Liver (tissue), 9 donors: ENCODE data around the gene SLFN12L. TPM values are rescaled to one million over a fixed set of nuclear protein-coding genes. Genes with fewer than 3 reads are reported as not detected.

Experiments
- DNase-seq: peaks from one replicate; pipeline ENCODE4 v3.0.0-alpha.2; 2017; ENCODE audit warnings: low spot score
- H3K27ac ChIP-seq, 2 donors: one replicate each; pipeline ENCODE4 v1.7.0; 2013; ENCODE audit warnings: inconsistent platforms in 2 of 2, low read length in 2 of 2, control low read depth in 1 of 2, low read depth in 1 of 2, mild to moderate bottlenecking in 1 of 2
- H3K27me3 ChIP-seq, 4 donors: one replicate each; pipeline versions ENCODE4 v1.6.1 to v1.7.0; 2013; ENCODE audit warnings: low read length in 3 of 4, inconsistent platforms in 1 of 4, mild to moderate bottlenecking in 1 of 4, moderate library complexity in 1 of 4; ENCODE audit not compliant: control insufficient read depth in 4 of 4, insufficient read depth in 4 of 4
- H3K36me3 ChIP-seq, 4 donors: one replicate each; pipeline versions ENCODE4 v1.6.1 to v1.7.0; 2013; ENCODE audit warnings: low read length in 3 of 4, mild to moderate bottlenecking in 3 of 4, low read depth in 1 of 4, moderate library complexity in 1 of 4; ENCODE audit not compliant: control insufficient read depth in 4 of 4, insufficient read depth in 3 of 4
- H3K4me1 ChIP-seq, 4 donors: one replicate each; pipeline versions ENCODE4 v1.6.1 to v1.7.0; 2013; ENCODE audit warnings: low read length in 3 of 4, mild to moderate bottlenecking in 3 of 4, moderate library complexity in 1 of 4; ENCODE audit not compliant: control insufficient read depth in 4 of 4, insufficient read depth in 4 of 4
- H3K4me3 ChIP-seq, 3 donors: one replicate each; pipeline versions ENCODE4 v1.6.1 to v1.7.0; 2013; ENCODE audit warnings: low read length in 3 of 3, control low read depth in 1 of 3, low read depth in 1 of 3, mild to moderate bottlenecking in 1 of 3
- H3K9ac ChIP-seq, 2 donors: one replicate each; pipeline ENCODE4 v1.7.0; 2013; ENCODE audit warnings: low read length in 2 of 2, mild to moderate bottlenecking in 2 of 2, moderate library complexity in 2 of 2, control low read depth in 1 of 2, low read depth in 1 of 2
- H3K9me3 ChIP-seq, 4 donors: one replicate each; pipeline versions ENCODE4 v1.6.1 to v1.7.0; 2013; ENCODE audit warnings: low read length in 3 of 4; ENCODE audit not compliant: control insufficient read depth in 4 of 4
- ATF3 ChIP-seq: IDR thresholded peaks from 2 replicates; pipeline ENCODE4 v1.6.1; 2016; ENCODE audit warnings: antibody characterized with exemption
- CTCF ChIP-seq: fragments of 150-350 bp; IDR thresholded peaks from 2 replicates; pipeline ENCODE4 v1.5.1; 2017; ENCODE audit warnings: improper control_type of control experiment, low read depth, low read length; ENCODE audit not compliant: missing input control
- EGR1 ChIP-seq, 2 donors: IDR thresholded peaks; 2 replicates each; pipeline ENCODE4 v1.6.1; 2016 to 2018; ENCODE audit warnings: antibody characterized with exemption in 2 of 2, low read depth in 2 of 2
- FOXA1 ChIP-seq: IDR thresholded peaks from 2 replicates; pipeline ENCODE4 v1.6.1; 2016; ENCODE audit warnings: antibody characterized with exemption
- FOXA2 ChIP-seq: IDR thresholded peaks from 2 replicates; pipeline ENCODE4 v1.6.1; 2016; ENCODE audit warnings: antibody characterized with exemption
- GABPA ChIP-seq, 2 donors: IDR thresholded peaks in 1 of 2; conservative IDR thresholded peaks in 1 of 2; 2 replicates each; pipeline ENCODE4 v1.6.1; 2016; ENCODE audit warnings: antibody characterized with exemption in 2 of 2, mild to moderate bottlenecking in 1 of 2, moderate library complexity in 1 of 2
- HNF4A ChIP-seq, 2 donors: conservative IDR thresholded peaks; 2 replicates each; pipeline ENCODE4 v1.6.1; 2016; ENCODE audit warnings: antibody characterized with exemption in 2 of 2, mild to moderate bottlenecking in 2 of 2
- HNF4G ChIP-seq: IDR thresholded peaks from 2 replicates; pipeline ENCODE4 v1.6.1; 2016; ENCODE audit warnings: antibody characterized with exemption
- JUND ChIP-seq, 2 donors: IDR thresholded peaks; 2 replicates each; pipeline ENCODE4 v1.6.1; 2016; ENCODE audit warnings: antibody characterized with exemption in 2 of 2
- MAX ChIP-seq: IDR thresholded peaks from 2 replicates; pipeline ENCODE4 v1.6.1; 2016; ENCODE audit warnings: antibody characterized with exemption
- NR2F2 ChIP-seq: IDR thresholded peaks from 2 replicates; pipeline ENCODE4 v1.6.1; 2016; ENCODE audit warnings: antibody characterized with exemption
- RAD21 ChIP-seq, 2 donors: IDR thresholded peaks; 2 replicates each; pipeline ENCODE4 v1.6.1; 2016; ENCODE audit warnings: antibody characterized with exemption in 2 of 2, mild to moderate bottlenecking in 2 of 2
- REST ChIP-seq: IDR thresholded peaks from 2 replicates; pipeline ENCODE4 v1.6.1; 2016; ENCODE audit warnings: antibody characterized with exemption, mild to moderate bottlenecking
- RXRA ChIP-seq, 2 donors: IDR thresholded peaks; 2 replicates each; pipeline ENCODE4 v1.6.1; 2017 to 2018; ENCODE audit warnings: antibody characterized with exemption in 2 of 2, mild to moderate bottlenecking in 1 of 2
- SP1 ChIP-seq: IDR thresholded peaks from 2 replicates; pipeline ENCODE4 v1.6.1; 2018; ENCODE audit warnings: antibody characterized with exemption, mild to moderate bottlenecking
- TAF1 ChIP-seq: conservative IDR thresholded peaks from 2 replicates; pipeline ENCODE4 v1.6.1; 2016; ENCODE audit warnings: antibody characterized with exemption, mild to moderate bottlenecking
- YY1 ChIP-seq: IDR thresholded peaks from 2 replicates; pipeline ENCODE4 v1.6.1; 2016; ENCODE audit warnings: antibody characterized with exemption, mild to moderate bottlenecking
- WGBS: extraction: QIAGEN DNeasy Blood & Tissue Kit; methylation state at CpG from one replicate; pipeline ENCODE4 v1.1.7; 2013; 5-methylcytosine and 5-hydroxymethylcytosine counted together
- polyA plus RNA-seq, 2 donors: library from polyadenylated mRNA; stranded (reverse) in 1 of 2; unstranded in 1 of 2; fragments of 200-250 nt in 1 of 2; fragments of >200 nt in 1 of 2; fragmentation: Nextera tagmentation in 1 of 2; extraction: Ambion mirVana in 1 of 2; gene quantifications; one replicate each; pipeline versions ENCODE4 v1.2.1 to v1.2.3, GENCODE V29; 2013 to 2015
- total RNA-seq, 2 donors: library from RNA; depleted of rRNA; stranded (reverse); fragments of >200 nt; gene quantifications; one replicate each; pipeline ENCODE4 v1.2.3, GENCODE V29; 2014
- donor health status: healthy.
- donor health status: healthy.
- donor health status: healthy.
- donor health status: healthy.
- donor health status: healthy.

SLFN12L gene
- total and polyA plus RNA-seq, 4 donors = 0.09 to 2.2 (median 0.27) TPM

GRCh38 chr17:35545150-35545549 lies 7.7 kb upstream of the SLFN12L start:
- Histone ChIP-seq H3K4me1 (peaks cover 0 to 4% (median 2%) of the 10 kb centered on the region in 4 donors), H3K4me3 (no peak overlapping the region), H3K9ac (no peak overlapping the region), H3K27me3 (no peaks in the 10 kb centered on the region), H3K27ac (no peak overlapping the region), H3K9me3 (no peaks in the 10 kb centered on the region), H3K36me3 (no peaks in the 10 kb centered on the region)
- 81% methylated on average over 1 of the region's 1 CpG for WGBS
- TF ChIP-seq RAD21 (IDR thresholded peaks at IDR 0.05) (no peak), FOXA1 (no peak), JUND (IDR thresholded peaks at IDR 0.05) (no peak), CTCF (no peak), TAF1 (no peak), MAX (no peak), ATF3 (no peak), YY1 (no peak), HNF4A (conservative IDR thresholded peaks at IDR 0.05) (no peak), REST (no peak), EGR1 (IDR thresholded peaks at IDR 0.05; ENCODE audit: low read depth in 2 of 2) (no peak), SP1 (no peak), HNF4G (no peak), RXRA (IDR thresholded peaks at IDR 0.05) (no peak), FOXA2 (no peak), NR2F2 (no peak), GABPA (IDR thresholded peaks at IDR 0.05 in 1 of 2, conservative IDR thresholded peaks at IDR 0.05 in 1 of 2) (no peak)
- DNase-seq = no peak

GRCh38 chr17:35543856-35544255 lies 6.4 kb upstream of the SLFN12L start:
- TF ChIP-seq FOXA1 (no peak), YY1 (no peak), GABPA (IDR thresholded peaks at IDR 0.05 in 1 of 2, conservative IDR thresholded peaks at IDR 0.05 in 1 of 2) (no peak), CTCF (no peak), RAD21 (IDR thresholded peaks at IDR 0.05) (no peak)
- Histone ChIP-seq H3K9ac (no peak overlapping the region), H3K36me3 (no peaks in the 10 kb centered on the region), H3K4me3 (no peak overlapping the region), H3K27ac (no peak overlapping the region), H3K9me3 (no peaks in the 10 kb centered on the region), H3K4me1 (peaks cover 0 to 11% (median 6%) of the 10 kb centered on the region in 4 donors), H3K27me3 (no peaks in the 10 kb centered on the region)
- WGBS = 64% methylated on average over 1 of the region's 1 CpG
- DNase-seq = no peak
